HG03460 (cell line): ENCODE results near the gene GULP1.
"Not testable (repeated sequence)": the region's sequence is repeated elsewhere in the genome, so short reads cannot be mapped to it uniquely, and the experiment has no call there.

Source experiments
- ATAC-seq: cut with Tn5 transposase; IDR thresholded peaks from one replicate; pipeline ENCODE4 v1.9.1; 2021; ENCODE audit not compliant: unreplicated experiment

GULP1 gene

DNA sequence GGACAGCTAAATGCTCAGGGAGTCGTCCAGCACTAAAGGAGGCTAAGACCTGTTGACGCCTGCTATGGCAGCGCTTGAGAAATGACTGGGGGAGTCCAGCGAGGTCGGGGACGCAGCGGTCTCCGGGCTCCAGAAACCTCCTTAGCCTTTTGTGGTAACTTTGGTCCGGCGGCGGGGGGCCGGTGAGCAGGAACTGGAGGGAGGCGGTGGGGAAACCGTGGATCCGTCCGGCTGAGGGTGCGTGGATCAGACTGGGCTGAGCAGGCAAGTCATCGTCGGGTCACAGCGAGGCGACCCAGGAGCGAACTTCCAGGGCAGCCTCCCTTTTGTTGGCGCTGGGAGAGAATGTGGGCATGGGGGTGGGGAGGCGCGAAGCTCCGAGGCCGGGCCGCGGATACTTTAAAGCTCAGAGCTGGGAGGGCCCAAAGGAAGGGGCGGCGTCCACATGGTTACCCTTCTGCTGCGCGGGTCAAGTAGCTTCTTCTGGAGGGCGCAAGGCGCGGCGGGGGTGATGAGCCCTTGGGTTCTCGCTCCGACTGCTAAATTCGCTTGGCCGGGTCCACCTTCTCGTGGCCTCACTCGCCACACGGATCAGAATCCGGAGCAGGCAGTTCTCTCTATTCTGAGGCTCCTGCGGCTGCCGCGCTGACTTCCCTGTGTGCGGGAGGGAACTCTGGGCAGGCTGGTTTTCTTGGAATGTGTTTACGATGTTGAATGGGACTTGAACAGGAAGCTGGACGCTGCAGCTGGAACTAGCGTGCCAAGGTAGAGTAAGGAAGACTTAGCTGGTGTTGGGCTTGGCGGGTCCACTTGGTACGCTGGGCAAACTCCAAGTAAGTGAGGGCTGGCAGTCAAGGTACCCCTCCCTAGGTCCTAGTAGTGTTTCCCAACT is 920 bp downstream of the GULP1 start:
- no peak for ATAC-seq

DNA sequence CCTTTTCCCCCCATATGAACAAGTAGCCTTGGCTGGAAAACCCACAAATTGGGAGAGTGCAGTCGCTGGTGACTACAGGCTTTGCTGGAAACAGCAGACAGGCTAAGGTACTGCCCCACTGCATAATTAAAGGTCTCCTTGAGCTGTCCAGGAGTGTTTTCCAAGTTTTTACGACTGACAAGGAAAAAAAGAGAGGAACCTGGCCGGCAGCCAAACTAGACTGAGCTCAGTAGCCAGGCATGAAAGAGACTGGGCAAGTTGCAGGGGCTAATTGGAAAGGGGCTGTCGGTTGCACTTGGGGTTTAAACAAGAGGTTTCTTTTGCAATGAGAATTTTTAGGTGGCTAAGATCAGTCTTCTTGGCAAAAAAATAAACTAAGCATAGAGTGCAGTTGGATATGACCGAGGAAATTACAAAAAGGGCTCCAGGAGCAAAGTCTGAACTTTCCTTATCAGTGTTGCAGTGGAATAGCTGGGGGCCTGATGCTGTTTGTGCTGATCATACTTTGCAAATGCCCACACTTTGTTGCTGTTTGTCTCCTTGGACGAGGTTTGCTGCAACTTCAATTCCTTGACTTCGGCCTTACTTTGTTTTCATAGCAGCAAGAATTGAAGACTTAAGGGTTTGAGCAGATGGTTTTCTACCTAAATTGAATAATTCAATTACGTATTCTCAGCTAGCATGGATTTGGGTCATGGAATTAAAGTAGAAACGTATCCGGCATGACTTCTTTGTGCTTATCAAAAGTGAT is 2.1 kb downstream of the GULP1 start:
- no peak for ATAC-seq

DNA sequence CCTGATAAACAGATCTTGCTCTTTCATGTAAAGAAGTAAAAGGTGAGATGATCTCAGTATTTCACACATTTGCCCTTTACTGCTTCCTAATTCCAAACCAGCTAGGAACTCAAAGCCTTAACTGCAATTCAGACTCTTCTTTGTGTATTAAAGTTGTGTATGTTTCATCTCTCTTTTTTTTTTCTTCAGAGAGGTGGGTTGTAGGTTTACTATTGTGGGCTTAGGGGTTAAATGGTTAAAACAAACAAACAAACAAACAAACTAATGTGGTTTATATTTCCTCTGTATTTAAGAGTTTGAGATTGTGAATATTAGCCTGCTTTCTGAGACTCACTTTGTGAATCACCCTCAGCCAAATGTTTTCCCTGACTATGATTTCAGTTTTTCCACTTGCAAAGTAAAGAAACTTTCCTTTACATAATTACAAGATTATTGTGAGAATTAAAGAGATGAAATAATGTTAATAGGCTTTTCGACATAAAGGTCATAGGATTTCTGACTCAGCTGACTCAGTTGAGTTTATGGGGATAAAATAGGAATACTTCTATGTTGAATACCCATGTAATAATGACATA is 2.8 kb downstream of the GULP1 start:
- no peak for ATAC-seq

DNA sequence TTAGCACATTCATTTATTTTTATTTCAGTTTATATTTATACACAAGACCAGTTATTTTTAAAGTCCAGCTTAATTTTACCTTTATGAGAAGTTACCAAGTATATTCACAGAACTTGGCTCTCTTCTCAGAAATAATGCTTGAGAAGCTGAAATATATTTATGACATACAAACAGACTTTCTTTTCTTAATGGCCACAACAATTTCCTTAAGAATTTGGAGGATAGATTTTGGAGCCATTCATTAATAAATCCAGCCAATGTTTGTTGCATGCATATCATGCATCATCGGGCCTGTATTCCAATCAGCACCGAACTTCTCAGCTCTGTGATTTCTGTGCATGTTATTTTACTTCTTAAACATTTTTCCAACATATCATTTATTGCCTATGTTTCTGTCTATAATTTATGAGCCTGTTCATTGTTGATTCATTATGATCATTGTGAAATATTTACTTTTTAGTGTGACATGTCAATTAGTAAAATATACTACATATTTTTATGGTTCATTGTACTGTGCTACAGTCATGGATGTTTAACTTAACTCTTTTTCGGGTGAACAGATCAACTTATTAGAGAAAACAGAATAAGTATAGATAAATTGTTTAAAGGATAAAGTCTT is 3.5 kb downstream of the GULP1 start:
- ATAC-seq, result no peak

DNA sequence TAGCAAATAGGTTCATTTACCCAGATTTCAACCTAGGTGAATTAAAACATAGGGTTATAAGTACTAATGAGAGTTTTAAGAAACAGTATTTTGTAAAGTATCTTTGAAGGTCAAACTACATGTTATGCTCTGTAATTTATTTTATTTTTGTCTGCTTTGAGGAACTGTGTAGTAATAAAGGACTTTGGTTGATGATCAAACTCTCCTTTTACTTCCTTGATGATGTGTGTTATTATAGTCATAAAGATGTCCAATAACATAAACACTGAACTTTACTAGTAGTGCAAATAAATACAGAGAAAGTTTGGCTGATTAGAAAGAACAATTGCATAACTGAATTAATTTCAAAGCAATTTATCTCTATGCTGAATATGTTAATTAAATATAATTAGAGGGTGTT is 6.3 kb downstream of the GULP1 start:
- ATAC-seq, result no peak

DNA sequence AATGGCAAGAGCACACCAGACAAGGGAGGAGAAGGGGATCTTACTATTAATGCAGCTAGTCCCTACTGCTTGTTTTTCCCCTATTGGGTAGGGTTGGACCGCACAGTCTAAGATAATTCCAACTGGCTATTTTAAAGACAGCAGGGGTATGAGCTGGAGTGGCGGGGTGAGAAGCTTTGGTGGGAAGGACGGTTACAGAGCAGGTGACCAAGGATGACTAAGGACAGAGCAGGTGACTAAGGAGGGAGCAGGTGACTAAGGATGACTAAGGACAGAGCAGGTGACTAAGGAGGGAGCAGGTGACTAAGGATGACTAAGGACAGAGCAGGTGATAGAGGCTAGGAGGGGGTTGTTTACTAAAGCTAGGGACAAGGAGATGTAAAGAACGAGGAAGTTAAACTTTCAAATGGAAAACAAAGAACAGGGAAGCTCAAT is 7.3 kb downstream of the GULP1 start:
- not testable (repeated sequence) for ATAC-seq

DNA sequence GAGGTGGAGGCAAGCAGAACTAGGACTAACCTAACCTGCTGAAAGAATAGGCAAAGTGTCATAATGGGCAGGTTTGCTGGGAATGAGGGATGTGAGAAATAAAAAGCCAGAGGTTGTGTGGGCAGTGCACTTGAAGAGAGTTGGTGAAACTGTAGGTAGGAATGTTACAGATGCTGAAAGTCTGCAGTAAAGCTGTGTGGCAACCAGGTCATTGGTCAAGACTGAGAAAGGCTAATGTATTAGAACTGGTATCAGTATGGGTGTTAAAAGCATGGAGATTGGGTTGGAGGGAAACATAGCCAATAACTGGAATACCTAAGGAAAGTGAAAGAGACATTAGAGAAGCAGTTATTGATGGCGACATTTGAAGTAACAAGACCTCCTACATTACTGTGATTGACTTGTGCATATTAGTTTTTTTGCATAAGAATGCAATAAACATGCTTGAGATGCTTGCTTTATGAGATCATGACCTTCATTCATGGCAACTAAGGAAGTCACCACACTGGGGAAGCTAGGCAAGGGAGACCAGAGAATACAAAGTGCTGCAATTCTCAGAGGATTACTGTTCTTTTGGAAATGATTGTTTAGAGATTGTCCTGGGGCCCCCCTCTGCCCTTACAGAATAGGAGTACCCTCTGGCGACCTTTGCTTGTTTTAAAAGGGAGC is 11.8 kb downstream of the GULP1 start:
- no peak for ATAC-seq

DNA sequence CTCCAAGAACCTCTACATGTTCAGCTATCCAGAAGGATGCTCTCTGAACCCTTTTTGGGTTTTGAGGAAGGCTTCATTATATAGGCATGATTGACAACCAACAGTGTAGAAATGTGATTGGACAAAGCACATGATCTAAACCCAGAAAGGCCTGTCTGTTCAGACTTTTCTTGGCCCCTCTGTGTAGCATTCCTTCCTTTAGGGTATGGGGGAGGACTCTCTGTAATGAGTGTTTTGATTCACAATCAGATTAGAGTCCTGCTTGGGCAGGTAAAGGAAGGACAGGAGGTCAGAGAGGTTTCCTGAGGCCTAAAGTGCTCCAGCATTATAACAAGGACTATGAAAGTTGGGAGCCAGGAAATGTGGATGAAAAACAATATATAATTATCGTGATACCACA is 13.6 kb downstream of the GULP1 start:
- no peak for ATAC-seq

DNA sequence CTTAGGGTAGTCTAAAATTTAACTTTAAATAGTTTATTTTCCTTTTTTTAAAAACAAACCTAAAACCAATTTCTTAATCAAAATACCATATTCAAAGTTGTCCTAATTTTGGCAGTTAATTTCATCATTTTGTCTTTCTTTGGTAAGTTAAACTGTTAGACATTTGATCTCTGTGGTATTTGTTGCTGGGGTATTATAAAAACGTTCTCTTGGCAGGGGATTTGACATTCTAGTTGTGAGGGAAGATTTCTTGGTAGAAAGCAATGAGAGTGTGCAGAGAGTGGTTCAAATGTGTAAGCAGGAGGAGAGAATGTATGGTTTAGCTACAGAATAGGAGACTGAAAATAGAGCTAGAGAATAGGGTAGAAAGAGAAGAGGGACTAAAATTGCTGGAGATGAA is 14.6 kb downstream of the GULP1 start:
- ATAC-seq, result no peak

DNA sequence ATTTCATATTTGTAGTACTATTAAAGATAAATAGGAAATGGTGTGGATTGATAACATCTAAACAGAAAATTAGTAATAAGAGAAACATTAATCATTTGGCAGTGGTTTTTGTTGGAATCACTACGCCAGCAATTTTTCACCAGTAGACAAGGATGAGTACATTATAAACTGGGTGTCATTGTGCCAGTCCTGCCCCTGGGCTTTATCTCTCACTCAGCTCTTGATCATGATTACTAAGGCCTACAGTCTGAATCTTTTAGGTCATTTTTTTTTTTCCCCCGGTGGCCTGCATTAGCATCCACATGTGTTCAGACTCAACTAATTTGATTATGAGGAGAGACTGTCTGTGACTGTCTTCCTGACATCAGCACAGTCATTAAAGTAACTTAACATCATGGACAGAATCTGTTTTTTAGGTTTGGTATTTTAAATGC is 16.2 kb downstream of the GULP1 start:
- ATAC-seq, result no peak

DNA sequence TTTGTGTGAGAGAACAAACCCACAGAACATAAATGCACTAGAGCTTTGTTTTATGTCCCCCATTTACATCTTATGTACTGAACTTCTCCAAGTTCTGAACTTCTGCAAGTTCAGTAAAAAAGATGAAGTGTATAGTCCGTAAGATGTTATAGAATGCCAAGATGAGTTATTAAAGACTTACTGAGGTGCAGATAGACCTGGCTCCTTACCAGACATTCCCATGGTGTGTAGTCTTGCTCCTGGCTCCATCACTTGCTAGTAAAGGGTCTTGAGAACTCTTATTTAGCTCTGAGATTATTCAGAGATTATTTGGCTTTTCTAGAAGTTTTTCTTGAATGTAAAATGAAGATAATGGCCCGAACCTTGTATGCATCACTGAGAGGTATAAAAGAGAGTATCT is 16.8 kb downstream of the GULP1 start:
- no peak for ATAC-seq

DNA sequence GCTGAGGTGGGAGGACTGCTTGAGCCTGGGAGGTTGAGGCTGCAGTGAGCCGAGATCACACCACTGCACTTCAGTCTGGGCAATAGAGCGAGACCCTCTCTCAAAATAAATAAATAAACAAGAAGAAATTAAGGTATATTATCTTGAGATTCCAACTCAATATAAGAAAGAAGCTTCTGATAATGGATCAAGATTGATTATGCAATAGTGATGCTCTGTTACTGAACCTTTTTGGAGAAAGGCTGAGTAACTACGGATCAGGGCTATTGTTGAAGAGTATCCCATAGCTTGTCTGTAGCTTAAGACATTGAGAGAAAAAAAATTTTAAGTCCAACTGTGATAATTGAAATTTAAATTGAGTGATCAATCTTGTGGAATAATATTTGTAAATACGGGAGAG is 17.7 kb downstream of the GULP1 start:
- no peak for ATAC-seq

DNA sequence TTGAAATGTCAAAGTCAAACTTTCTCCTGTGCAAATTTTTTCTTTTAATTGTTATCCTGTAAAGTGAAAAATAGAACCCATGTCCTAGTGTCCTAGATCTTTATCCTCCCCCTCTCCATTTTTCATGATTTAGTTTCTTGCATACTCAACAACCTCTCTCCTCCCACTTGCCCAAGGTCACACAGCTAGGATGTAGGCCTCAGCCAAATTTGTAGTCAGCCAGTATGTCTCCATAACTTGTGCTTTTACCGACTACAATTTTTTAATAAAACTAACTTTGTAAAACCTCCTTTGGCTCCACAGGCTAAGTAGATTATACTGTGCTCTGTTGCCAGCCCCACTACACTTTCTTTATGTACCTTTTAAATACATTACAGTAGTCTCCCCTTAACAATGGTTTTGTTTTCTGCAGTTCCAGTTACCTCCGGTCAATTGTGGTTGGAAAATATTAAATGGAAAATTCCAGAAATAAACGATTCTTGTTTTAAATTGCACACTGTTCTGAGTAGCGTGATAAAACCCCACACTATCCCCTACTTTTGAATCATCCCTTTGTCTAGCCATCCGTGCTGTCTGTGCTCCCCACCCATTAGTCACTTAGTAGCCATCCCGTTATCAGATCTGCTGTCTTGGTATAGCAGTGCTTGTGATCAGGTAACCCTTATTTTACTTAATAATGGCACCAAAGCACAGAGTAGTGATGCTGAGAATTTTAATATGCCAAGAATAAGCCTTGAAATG is 22.8 kb downstream of the GULP1 start:
- ATAC-seq, result no peak

DNA sequence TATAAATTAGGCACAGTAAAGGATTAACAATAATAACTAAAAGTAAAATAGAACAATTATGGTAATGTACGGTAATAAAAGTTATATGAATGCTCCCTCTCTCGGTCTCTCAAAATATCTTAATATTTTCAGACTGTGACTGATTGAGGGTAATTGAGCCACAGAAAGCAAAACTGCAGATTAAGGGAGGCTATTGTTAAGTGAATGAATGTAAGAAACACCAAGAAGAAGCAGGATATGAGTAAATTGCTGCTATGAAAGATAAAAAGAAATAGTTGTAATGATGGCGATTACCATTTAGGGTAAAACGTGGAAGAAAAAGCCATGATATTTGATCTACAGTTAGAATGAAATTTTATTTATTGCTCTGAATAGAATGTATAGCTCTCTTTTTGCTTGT is 24.1 kb downstream of the GULP1 start:
- ATAC-seq, result no peak

DNA sequence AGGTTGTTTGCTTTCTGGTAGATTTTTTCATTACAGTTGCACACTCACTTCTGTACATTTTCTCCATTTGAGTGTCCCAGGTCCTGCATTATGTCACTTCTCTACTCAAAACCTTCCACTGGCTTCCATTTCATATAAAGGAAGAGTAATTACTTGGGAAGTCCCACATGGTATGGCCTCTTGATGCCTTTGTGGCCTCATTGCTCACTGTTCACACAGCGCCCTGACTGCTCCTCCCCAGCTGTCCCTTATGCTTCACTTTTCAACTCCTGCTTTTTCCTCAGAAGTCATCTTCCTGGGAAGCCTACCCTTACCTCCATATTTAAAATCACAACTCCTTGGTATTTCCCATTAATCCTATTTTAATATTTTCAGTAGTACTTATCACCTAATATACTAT is 24.7 kb downstream of the GULP1 start:
- ATAC-seq, result no peak

DNA sequence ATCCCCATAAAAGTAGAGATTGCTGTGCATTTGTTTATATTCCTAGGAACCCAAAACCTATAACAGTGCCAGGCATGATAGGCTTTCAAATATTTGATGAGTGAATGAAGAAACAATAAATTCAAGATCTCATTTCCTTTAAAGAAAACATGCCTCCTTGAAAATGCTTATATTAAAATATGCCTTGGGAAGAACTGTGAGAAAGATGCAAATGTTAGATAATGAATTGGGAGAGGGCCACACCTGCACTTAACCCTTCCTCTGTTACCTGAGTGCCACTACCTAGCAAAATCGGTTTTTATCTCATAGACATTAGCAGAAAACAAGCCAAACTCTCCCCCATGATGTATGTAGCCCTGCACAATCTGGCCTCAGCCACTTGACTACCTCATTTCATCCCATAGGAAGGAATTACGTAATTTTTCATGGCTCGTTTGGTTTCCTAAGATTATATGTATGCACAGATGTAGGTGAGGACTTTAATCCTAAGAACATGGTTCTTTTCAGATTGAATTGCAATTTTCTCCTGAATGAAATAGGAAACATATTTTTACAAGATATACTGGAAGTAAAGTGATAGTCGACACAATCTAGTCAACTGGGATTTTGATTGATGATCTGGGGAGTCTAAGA is 25.2 kb downstream of the GULP1 start:
- no peak for ATAC-seq

DNA sequence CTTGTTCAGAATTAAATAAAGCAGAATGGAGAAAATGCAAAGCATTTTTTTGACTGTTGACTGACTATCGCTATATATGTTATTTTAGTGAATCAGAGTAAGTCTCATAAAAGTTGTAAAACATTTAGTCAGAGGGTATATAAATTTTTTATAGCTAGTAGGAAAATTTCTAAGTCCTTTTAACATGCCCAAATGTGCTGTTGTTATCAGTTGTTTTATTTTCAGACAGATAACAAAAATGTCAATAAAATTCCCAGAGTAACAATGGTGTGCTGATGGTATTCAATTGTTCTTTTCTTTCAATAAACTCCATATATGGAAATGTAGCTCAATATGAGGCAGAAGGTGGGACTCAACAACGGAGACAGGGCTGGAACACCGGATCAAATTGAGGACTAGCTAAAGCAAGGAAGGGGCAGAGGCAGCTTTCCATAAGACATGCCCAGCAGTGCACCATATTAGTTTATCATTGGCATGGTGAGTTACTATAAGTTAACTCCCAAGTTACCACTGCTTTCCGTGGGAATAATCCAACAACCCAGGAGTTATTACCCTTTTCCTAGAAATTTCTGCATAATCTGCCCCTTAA is 26.6 kb downstream of the GULP1 start:
- no peak for ATAC-seq

DNA sequence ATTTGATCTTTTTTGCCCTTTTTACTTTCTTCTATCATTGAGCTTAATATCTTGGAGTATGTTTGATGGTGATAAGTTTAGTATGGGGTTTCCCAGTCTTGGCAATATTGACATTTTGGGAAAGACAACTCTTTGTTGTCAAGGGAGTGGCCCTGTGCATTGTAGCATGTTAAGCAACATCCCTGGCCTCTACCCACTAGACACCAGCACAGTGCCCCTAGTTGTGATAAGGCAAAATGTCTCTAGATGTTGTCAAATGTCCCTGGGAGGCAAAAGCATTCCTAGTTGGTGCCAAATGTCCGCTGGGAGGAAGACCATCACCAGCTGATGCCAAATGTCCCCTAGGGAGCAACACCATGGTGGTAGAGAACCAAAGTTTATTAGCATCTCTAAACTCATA is 28.2 kb downstream of the GULP1 start:
- ATAC-seq, result no peak

DNA sequence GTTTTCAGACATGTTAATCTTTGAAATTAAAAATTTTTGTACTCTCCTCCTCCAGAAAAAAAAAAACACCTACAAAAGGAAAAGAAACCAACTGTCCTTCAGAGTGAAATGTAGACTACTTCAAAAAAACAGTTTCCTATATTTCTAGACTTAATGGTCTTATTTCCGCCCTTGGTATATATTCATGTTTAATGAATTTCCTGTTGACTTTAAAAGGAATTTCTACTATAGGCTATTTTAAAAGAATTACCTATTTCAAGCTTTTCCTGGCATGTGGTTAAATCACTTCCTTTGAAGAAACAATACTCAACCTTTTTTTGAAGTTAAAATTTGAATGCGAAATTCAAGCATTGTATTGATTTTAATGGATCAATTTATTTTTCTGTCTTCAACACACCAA is 29.2 kb downstream of the GULP1 start:
- no peak for ATAC-seq
